HL-60 (cell line): ENCODE data around the gene GPS1.
"Not testable (repeated sequence)": the region's sequence is repeated elsewhere in the genome, so short reads cannot be mapped to it uniquely, and the experiment has no call there.

Source experiments
- DNase-seq, 2 experiments: peaks; one replicate each; pipeline ENCODE4 v3.0.0-alpha.2; 2010 to 2020; ENCODE audit warnings: low read depth in 1 of 2, low spot score in 1 of 2
- H3K27ac ChIP-seq: fragments of 250-450 bp; sonication (Bioruptor Pico); replicated peaks from 2 replicates; pipeline ENCODE4 v1.5.1; 2020; ENCODE audit warnings: mild to moderate bottlenecking, moderate library complexity
- H3K27me3 ChIP-seq: fragments of 250-450 bp; sonication (Bioruptor Pico); 2 replicates; pipeline ENCODE4 v1.5.1; 2021; ENCODE audit warnings: mild to moderate bottlenecking, moderate library complexity; ENCODE audit not compliant: insufficient read depth, poor library complexity, severe bottlenecking
- H3K4me3 ChIP-seq: replicated peaks from 2 replicates; pipeline ENCODE4 v1.5.1; 2011; ENCODE audit warnings: mild to moderate bottlenecking, control low read depth, low read length; ENCODE audit not compliant: insufficient read depth
- GABPA ChIP-seq: IDR thresholded peaks from 2 replicates; pipeline ENCODE4 v1.6.1; 2012; ENCODE audit warnings: low read depth
- POLR2AphosphoS5 ChIP-seq: IDR thresholded peaks from 2 replicates; pipeline ENCODE4 v1.6.1; 2012; ENCODE audit warnings: low read depth
- REST ChIP-seq: IDR thresholded peaks from 2 replicates; pipeline ENCODE4 v1.6.1; 2012; ENCODE audit warnings: low read depth; ENCODE audit not compliant: insufficient replicate concordance
- SPI1 ChIP-seq: IDR thresholded peaks from 2 replicates; pipeline ENCODE4 v1.6.1; 2012; ENCODE audit warnings: low read depth, mild to moderate bottlenecking, borderline replicate concordance
- TF ChIP-seq, protein P1 (sequence below): IDR thresholded peaks from one replicate; pipeline ENCODE4 v1.5.1; 2011; ENCODE audit warnings: low read length, control low read depth, inconsistent platforms; ENCODE audit not compliant: insufficient read depth

The GPS1 gene

DNA sequence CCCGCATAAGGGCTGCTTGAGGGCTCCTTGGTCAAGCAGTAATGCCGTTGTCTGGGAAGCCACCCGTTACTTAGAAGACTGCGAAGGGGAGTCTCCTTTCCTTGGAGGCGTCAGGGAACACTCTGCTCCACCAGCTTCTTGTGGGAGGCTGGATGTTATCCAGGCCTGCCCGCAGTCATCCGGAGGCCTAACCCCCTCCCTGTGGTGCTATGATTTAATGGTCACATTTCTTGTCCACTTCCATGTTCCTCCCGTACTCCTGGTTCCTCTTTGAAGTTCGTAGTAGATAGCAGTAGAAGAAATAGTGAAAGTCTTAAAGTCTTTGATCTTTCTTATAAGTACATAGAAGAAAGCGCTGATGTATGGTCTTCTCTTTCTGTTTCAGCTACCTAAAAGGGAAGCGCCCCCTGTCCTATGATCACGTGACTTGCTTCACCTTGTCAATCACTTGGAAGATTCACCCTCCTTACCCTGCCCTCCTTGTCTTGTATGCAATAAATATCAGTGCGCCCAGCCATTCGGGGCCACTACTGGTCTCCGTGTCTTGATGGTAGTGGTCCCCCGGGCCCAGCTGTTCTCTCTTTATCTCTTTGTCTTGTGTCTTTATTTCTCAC, 12.8 kb upstream of the GPS1 start:
- not testable (repeated sequence) for H3K27me3 ChIP-seq, H3K4me3 ChIP-seq, H3K27ac ChIP-seq
- peak in 1 of 2 experiments; percentile 34 for DNase-seq
- peak; percentile 24; the same call in 1 of the 2 replicates for TF ChIP-seq SPI1

- no peaks in the 10 kb centered on the region for H3K27me3 ChIP-seq
- H3K4me3 ChIP-seq, result no peak overlapping the region
- TF ChIP-seq, protein P1, sequence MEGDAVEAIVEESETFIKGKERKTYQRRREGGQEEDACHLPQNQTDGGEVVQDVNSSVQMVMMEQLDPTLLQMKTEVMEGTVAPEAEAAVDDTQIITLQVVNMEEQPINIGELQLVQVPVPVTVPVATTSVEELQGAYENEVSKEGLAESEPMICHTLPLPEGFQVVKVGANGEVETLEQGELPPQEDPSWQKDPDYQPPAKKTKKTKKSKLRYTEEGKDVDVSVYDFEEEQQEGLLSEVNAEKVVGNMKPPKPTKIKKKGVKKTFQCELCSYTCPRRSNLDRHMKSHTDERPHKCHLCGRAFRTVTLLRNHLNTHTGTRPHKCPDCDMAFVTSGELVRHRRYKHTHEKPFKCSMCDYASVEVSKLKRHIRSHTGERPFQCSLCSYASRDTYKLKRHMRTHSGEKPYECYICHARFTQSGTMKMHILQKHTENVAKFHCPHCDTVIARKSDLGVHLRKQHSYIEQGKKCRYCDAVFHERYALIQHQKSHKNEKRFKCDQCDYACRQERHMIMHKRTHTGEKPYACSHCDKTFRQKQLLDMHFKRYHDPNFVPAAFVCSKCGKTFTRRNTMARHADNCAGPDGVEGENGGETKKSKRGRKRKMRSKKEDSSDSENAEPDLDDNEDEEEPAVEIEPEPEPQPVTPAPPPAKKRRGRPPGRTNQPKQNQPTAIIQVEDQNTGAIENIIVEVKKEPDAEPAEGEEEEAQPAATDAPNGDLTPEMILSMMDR, result no peak
- TF ChIP-seq GABPA (no peak), SPI1 (no peak), POLR2AphosphoS5 (no peak), REST (no peak)
- no peak overlapping the region for H3K27ac ChIP-seq
- DNase-seq, result no peak
Measured at GRCh38 chr17:82039695-82040299, 11.9 kb upstream of the GPS1 start.

DNA sequence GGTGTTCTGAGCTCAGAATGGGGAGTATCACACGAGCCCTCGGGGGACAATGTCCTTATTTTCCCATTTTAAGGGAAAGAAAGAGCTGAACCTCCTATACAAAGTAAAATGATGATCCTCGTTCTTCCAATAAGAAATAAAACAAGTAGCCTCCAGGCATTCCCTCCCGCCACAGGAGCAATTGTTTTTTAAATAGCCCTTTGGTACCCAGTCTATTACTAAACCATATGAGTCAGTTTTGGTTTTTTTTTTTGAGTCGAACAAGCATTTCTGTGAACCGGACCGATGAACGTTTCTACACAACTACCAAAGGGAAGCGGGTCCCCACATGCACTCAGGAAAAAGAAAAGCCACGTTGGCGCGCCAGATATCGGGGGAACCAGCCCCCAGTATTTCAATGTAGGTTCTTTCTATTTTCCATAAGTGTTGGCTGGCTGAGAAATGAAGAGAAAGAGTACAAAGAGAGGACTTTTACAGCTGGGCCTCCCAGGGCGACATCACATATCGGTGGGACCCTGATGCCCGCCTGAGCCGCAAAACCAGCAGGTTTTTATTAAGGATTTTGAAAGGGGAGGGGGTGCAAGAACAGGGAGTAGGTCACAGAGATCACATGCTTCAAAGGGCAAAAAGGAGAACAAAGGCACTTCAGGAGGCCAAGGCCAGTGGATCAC, 10.4 kb upstream of the GPS1 start:
- no peaks in the 10 kb centered on the region for H3K27me3 ChIP-seq
- no peak for DNase-seq
- TF ChIP-seq, protein P1, result no peak
- no peak for TF ChIP-seq GABPA
- TF ChIP-seq SPI1, result no peak
- no peak for TF ChIP-seq REST
- no peak for TF ChIP-seq POLR2AphosphoS5
- H3K27ac ChIP-seq, result no peak overlapping the region
- no peak overlapping the region for H3K4me3 ChIP-seq

- H3K27me3 ChIP-seq, result no peaks in the 10 kb centered on the region
- H3K4me3 ChIP-seq, result no peak overlapping the region
- TF ChIP-seq GABPA (no peak), POLR2AphosphoS5 (no peak), REST (no peak), SPI1 (no peak)
- TF ChIP-seq, protein P1, result no peak
- no peak for DNase-seq
- no peak overlapping the region for H3K27ac ChIP-seq
Measured at GRCh38 chr17:82042649-82043048, 9.0 kb upstream of the GPS1 start.
